Neural cell (in vitro differentiated cells): ENCODE data around the gene GPS1.

ENCODE experiments used
- EZH2 ChIP-seq: fragments of 200-600, 300-800 bp; shearing (Covaris generic), sonication (generic); IDR thresholded peaks from 2 replicates; pipeline ENCODE4 v1.6.1; 2014; ENCODE audit warnings: antibody characterized with exemption, low read length, borderline replicate concordance, mild to moderate bottlenecking; ENCODE audit not compliant: insufficient read depth, poor library complexity, severe bottlenecking
- POLR2AphosphoS5 ChIP-seq: IDR thresholded peaks from 2 replicates; pipeline ENCODE4 v1.6.1; 2012
- SMC3 ChIP-seq: fragments of 450-650 bp; conservative IDR thresholded peaks from 2 replicates; pipeline ENCODE4 v1.6.1; 2014; ENCODE audit warnings: antibody characterized with exemption, mild to moderate bottlenecking, moderate library complexity; ENCODE audit not compliant: poor library complexity
- TF ChIP-seq, protein P1 (sequence below): fragments of 450-650 bp; IDR thresholded peaks from 2 replicates; pipeline ENCODE4 v1.5.1; 2014; ENCODE audit warnings: antibody characterized with exemption, mild to moderate bottlenecking, moderate library complexity; ENCODE audit not compliant: poor library complexity, severe bottlenecking

DNA sequence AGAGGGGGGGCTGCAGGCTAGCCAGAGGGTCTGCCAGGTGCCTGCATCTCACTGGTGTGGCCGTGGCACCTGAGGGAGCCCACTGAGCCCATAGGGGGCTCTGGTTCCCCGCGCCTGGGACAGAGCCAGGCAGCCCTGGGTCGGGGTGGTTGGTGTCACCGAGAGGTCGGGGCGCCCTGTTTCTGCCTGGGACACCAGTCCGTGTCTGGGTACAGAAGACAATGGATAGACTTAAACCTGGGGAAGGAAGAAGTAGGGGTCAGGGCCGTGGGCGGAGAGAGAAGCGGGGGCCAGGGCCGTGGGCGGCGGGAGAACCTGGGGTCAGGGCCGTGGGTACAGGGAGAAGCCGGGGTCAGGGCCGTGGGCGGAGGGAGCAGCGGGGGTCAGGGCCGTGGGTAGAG lies 3.1 kb upstream of the GPS1 start:
- TF ChIP-seq, protein P1, sequence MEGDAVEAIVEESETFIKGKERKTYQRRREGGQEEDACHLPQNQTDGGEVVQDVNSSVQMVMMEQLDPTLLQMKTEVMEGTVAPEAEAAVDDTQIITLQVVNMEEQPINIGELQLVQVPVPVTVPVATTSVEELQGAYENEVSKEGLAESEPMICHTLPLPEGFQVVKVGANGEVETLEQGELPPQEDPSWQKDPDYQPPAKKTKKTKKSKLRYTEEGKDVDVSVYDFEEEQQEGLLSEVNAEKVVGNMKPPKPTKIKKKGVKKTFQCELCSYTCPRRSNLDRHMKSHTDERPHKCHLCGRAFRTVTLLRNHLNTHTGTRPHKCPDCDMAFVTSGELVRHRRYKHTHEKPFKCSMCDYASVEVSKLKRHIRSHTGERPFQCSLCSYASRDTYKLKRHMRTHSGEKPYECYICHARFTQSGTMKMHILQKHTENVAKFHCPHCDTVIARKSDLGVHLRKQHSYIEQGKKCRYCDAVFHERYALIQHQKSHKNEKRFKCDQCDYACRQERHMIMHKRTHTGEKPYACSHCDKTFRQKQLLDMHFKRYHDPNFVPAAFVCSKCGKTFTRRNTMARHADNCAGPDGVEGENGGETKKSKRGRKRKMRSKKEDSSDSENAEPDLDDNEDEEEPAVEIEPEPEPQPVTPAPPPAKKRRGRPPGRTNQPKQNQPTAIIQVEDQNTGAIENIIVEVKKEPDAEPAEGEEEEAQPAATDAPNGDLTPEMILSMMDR = no peak
- TF ChIP-seq EZH2 (no peak), POLR2AphosphoS5 (no peak), SMC3 (no peak)
